ENCODE results near the gene YTHDF2.
A peak's percentile ranks its signal among the peaks of the same experiment; 100 is the strongest.
"Not testable (repeated sequence)": the region's sequence is repeated elsewhere in the genome, so short reads cannot be mapped to it uniquely, and the experiment has no call there.

Gene YTHDF2

DNA sequence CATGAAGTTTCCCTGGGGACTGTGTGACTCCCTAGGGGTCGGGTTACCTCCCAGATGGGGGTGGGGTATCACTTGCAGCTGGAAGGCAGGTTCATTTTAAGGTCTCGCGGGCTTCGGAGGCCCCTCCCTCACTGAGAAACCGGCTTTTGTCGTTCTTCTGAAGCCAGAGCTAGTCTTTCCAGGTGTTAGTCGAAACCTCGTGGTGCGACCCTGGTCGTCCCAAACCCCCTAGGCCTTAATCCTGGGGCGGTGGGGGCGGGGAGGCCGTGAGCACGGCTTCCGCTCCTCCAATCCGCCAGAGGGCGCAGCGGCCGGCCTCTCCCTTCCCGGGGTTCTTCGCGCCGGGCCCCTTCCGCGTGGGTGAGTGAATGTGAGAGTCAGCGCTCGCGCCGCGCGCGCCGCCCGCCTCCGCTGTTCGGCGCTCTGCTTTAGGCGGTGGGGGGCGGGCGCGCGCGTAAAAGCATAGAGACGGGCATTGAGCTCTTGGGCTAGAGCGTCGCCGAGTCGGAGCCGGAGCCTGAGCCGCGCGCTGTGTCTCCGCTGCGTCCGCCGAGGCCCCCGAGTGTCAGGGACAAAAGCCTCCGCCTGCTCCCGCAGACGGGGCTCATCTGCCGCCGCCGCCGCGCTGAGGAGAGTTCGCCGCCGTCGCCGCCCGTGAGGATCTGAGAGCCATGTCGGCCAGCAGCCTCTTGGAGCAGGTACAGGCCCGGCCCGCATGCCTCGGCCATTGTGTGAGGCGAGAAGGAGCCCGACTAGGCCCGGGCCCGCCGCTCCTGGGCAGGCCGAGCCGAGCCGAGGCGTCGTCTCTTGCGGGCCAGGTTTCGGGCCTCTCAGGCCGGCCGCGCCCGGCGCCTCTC lies at the start of gene YTHDF2:
Gene YTHDF2 (plus strand): TSS at position 491 of the 857 bp plus-strand sequence. CDS start 181 bp downstream, at position 672.
- peak; percentile 97 to 99 (median 97) for DNase-seq (ENCODE audit: low read depth in 2 of 3, low spot score in 1 of 3)

DNA sequence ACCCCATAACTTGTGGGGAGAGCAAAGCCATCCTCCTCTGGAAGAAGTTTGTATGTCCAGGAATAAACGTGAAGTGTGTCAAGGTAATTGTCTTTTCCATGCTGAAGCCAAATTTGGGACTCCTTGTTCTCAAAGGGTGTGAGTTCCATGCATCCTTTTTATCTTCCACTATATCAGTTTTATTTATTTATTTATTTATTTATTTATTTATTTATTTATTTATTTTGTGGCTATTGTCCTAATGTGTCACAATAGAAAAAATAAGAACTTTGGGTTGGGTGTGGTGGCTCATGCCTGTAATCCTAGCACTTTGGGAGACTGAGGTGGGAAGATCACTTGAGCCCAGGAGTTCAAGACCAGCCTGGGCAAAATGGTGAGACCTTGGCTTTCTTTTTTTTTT lies 45.1 kb upstream of the YTHDF2 start:
- not testable (repeated sequence) for DNase-seq (ENCODE audit: low read depth in 2 of 3, low spot score in 1 of 3)

DNA sequence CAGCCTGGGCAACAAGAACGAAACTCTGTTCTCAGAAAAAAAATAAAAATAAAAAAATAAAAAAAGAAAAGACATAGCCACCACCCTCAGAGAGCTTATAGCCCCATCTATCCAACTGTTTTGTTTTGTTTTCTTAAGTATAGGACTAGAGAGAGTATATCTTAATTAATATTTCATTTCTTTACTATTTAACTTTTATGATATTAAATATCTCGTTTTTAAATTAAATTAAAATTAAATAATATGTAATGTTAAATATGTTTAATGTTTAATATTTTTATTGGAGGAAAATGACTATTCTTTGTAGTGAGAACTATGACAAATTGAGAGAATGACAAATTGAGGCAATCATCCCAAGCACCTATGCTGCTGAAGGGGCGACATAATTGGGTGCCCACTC lies 33.1 kb upstream of the YTHDF2 start:
- no peak for DNase-seq (ENCODE audit: low read depth in 2 of 3, low spot score in 1 of 3)

DNA sequence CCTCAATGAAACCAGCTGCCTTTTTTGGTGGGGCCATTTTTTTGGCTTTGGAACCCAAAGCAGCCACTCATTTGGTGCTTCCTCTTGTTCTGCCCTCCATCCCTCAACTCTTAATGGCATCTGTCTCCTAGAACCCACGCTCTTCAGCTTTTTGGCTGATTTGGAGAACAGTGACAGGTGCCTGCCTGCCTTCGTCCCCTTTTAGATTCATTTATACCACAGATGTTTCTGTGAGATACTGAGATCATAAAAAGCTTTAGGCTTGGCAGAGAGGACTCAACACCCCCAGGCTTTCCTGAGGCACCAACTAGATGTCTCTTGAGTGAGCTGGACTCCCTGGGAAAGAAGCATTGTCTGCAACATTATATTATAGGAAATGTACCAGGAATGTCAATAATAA lies 20.4 kb upstream of the YTHDF2 start:
- no peak for DNase-seq (ENCODE audit: low read depth in 2 of 3, low spot score in 1 of 3)

GRCh38 chr1:28718166-28718565 lies 18.6 kb upstream of the YTHDF2 start:
- DNase-seq (ENCODE audit: low read depth in 2 of 3, low spot score in 1 of 3) = no peak

DNA sequence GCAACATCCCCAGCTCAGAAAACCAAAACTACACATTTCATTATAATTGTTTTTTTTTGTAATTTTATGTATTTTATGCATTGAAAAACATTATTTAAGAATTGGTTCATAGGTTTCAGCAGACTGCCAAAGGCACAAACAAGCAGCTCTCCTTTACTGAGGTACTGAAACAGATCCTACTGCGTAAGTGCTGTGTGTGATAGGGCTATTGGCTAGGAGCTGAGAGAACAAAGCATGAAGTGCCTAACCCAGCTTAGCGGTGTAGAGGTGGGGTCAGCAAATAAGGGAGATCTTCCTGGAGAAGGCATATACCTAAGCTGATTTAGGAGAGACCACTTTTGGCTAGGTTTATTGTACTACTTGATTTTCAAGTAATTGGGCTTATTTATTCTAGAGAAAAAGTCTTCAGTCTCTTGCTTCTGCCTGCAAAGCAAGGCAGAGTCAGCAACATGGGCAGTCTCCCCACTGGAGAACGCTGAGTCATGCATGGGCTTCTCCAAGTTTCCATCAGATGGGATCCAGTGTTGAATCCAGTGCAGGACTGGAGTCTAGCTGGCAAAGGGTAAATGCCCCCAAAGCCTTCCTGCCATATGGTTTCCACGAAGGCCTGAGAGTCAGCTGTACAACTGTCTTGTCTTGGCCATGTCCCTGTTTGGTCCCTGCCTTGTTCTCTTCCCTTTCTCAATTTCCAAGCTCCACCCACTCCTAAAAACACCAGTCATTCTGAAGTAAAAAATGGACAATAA lies 18.0 kb upstream of the YTHDF2 start:
- DNase-seq (ENCODE audit: low read depth in 2 of 3, low spot score in 1 of 3) = no peak

DNA sequence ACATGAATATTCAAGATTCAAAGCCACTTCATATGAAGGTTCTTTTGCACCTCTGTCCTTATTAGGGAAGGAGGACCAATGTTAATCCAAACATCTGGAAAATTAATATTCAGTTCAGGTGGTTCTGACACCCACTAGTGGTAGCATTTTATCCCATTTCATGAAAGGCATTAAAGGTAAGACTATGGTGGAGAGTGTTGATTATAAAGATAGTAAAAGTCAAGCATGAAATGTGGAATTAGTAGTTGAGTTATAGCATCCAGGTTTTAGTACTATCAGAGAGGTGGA lies 17.5 kb upstream of the YTHDF2 start:
- no peak for DNase-seq (ENCODE audit: low read depth in 2 of 3, low spot score in 1 of 3)

- DNase-seq (ENCODE audit: low read depth in 2 of 3, low spot score in 1 of 3) = no peak
Observed at GRCh38 chr1:28720376-28720775, 16.4 kb upstream of the YTHDF2 start.

GRCh38 chr1:28721927-28722326 lies 14.8 kb upstream of the YTHDF2 start:
- not testable (repeated sequence) for DNase-seq (ENCODE audit: low read depth in 2 of 3, low spot score in 1 of 3)

DNA sequence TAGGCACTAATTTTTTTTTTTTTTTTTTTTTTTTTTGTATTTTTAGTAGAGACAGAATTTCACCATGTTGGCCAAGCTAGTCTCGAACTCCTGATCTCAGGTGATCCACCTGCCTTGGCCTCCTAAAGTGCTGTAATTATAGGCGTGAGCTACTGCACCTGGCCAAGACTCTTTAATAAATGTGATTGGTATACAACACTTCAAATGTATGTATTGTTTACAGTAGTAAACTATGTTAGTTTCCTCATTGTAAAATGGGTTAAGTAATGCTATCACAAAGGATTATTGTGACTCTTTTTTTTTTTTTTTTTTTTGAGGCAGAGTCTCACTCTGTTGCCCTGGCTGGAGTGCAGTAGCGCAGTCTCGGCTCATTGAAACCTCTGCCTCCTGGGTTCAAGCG lies 11.4 kb upstream of the YTHDF2 start:
- DNase-seq (ENCODE audit: low read depth in 2 of 3, low spot score in 1 of 3) = not testable (repeated sequence)

- DNase-seq (ENCODE audit: low read depth in 2 of 3, low spot score in 1 of 3) = no peak
Observed at GRCh38 chr1:28735961-28736449, 735 bp upstream of the YTHDF2 start.

GRCh38 chr1:28737307-28738132 lies 780 bp downstream of the YTHDF2 start:
- DNase-seq (ENCODE audit: low read depth in 2 of 3, low spot score in 1 of 3) = peak; percentile 15 to 44 (median 33)

GRCh38 chr1:28740118-28740517 lies 3.4 kb downstream of the YTHDF2 start:
- no peak for DNase-seq (ENCODE audit: low read depth in 2 of 3, low spot score in 1 of 3)

DNA sequence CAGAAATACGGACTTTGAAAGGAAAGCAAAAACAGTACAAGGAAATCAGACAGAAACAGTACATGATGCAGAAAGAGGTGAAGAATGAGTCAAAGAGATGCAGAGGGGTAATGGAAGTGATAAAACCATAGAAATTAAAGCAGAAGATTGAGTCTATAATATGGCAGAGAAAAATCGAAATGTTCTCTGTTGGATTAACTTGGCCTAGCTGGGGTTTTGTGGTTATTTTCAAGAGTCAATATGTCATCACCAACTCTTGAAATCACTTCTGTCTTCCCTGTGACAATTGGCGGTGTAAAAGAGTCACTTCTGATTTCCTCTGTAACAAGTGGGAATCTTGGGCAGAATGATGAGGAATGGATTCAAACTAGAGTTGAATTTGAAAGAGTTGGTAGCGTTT lies 7.4 kb downstream of the YTHDF2 start:
- no peak for DNase-seq (ENCODE audit: low read depth in 2 of 3, low spot score in 1 of 3)

DNA sequence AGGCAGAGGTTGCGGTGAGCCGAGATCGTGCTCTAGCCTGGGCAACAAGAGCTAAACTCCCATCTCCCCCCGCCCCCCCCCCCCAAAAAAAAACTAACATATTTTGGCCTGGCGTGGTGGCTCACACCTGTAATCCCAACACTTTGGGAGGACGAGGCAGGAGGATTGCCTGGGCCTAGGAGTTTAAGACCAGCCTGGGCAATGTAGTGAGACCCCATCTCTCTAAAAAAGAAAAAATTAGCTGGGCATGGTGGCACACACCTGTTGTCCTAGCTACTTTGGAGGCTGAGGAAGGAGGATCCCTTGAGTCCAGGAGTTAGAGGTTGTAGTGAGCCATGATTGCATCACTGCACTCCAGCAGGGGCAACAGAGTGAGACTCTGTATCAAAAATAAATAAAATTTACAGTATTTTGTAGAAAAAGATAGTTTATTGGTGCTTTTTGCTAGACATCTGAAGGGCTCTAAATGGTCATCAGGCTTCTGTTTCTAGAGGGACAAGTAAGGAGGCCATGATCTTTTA lies 9.0 kb downstream of the YTHDF2 start:
- DNase-seq (ENCODE audit: low read depth in 2 of 3, low spot score in 1 of 3) = no peak

- DNase-seq (ENCODE audit: low read depth in 2 of 3, low spot score in 1 of 3) = no peak
Observed at GRCh38 chr1:28750330-28750729, 13.6 kb downstream of the YTHDF2 start.

- DNase-seq (ENCODE audit: low read depth in 2 of 3, low spot score in 1 of 3) = not testable (repeated sequence)
Observed at GRCh38 chr1:28750771-28751294, 14.1 kb downstream of the YTHDF2 start.

DNA sequence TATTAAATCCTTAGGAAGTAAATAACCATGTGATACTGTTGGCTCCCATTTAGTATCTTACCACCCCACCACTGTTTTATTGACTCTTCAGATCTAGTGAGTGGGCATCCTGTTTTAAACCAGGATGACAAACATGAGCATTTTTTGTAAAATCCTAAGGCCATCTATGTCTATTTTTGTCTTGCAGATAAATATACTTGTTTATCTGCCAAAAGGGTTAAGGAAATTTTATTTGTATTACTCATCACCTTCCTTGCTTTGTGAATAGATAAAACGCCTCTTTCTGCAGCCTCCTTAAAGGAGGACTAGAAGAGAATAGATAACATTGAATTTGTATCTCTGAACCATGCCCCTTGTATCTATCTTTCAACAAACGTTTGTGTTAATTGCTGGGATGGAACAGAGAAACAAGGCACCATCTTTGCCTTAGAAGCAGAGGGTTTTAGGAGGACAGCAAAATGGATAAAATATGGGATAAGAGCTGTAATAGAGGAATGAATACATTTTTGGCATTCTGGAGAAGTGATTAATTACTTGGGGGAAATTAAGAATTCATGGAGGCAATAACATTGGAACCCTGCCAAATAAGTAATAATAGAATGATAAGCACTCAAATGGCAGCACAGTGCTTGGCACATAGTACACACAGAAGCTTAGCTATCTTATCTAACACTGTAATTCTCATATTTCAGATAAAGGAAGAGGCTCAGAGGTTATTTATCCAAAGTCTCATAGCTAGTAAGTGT lies 14.7 kb downstream of the YTHDF2 start:
- no peak for DNase-seq (ENCODE audit: low read depth in 2 of 3, low spot score in 1 of 3)

- DNase-seq (ENCODE audit: low read depth in 2 of 3, low spot score in 1 of 3) = no peak
Observed at GRCh38 chr1:28755701-28756100, 19.0 kb downstream of the YTHDF2 start.

DNA sequence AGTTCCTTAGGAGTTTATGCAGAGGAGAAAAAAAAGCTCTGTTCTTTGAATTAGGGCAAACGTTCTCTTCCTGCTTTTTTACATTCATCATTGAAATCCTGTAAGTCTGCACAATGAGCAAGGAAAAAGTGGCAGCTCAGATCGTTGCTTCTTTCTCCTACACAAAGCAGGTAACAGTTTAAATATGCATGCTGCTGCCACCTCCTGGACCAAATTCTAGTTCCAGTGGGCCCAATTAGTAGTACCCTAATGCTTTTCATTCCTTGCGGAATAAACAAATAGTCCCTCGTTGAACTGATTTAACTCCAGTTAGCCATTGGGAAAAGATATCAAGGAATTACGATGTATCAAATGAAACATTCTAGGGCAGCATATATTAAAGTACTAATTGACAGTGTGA lies 20.1 kb downstream of the YTHDF2 start:
- no peak for DNase-seq (ENCODE audit: low read depth in 2 of 3, low spot score in 1 of 3)
